Esophagus mucosa (tissue), 1 donor: ENCODE measurements around the gene EMCN. TPM values are rescaled to one million over a fixed set of nuclear protein-coding genes. Genes with fewer than 3 reads are reported as not detected.
"Not testable (repeated sequence)": the region's sequence is repeated elsewhere in the genome, so short reads cannot be mapped to it uniquely, and the experiment has no call there.

ENCODE experiments used
- ATAC-seq: fragments of 200-7000 bp; cut with Tn5 transposase; one replicate; pipeline ENCODE4 v1.9.1; 2020
- total RNA-seq: library from RNA; stranded (reverse); gene quantifications from one replicate; pipeline ENCODE4 v1.2.4, GENCODE V29; 2023
- donor health status: DM: yes; HTN: yes; CAD: no.

Gene EMCN
- total RNA-seq, 1 donor from 2014 or later, result 4.7 TPM

- ATAC-seq, result no peak
Measured at GRCh38 chr4:100489305-100489704, 28.5 kb downstream of the EMCN start.

GRCh38 chr4:100486496-100486895 lies 31.3 kb downstream of the EMCN start:
- no peak for ATAC-seq

- ATAC-seq, result no peak
Measured at GRCh38 chr4:100483796-100484195, 34.0 kb downstream of the EMCN start.

- ATAC-seq, result no peak
Measured at GRCh38 chr4:100479971-100480370, 37.9 kb downstream of the EMCN start.

- no peak for ATAC-seq
Measured at GRCh38 chr4:100469555-100469954, 48.3 kb downstream of the EMCN start.

- no peak for ATAC-seq
Measured at GRCh38 chr4:100466501-100466900, 51.3 kb downstream of the EMCN start.

GRCh38 chr4:100461807-100462605 lies 55.8 kb downstream of the EMCN start:
- peak; percentile 80 for ATAC-seq

GRCh38 chr4:100450449-100450848 lies 67.4 kb downstream of the EMCN start:
- no peak for ATAC-seq

GRCh38 chr4:100431416-100431815 lies 86.4 kb downstream of the EMCN start:
- no peak for ATAC-seq

- no peak for ATAC-seq
Measured at GRCh38 chr4:100430451-100430850, 87.4 kb downstream of the EMCN start.

- no peak for ATAC-seq
Measured at GRCh38 chr4:100429616-100430015, 88.2 kb downstream of the EMCN start.

- ATAC-seq, result peak; percentile 99
Measured at GRCh38 chr4:100428051-100428450, 89.8 kb downstream of the EMCN start.

GRCh38 chr4:100424376-100424775 lies 93.4 kb downstream of the EMCN start:
- ATAC-seq, result no peak

- ATAC-seq, result no peak
Measured at GRCh38 chr4:100422894-100423293, 94.9 kb downstream of the EMCN start.

GRCh38 chr4:100421361-100421978 lies 96.4 kb downstream of the EMCN start:
- peak; percentile 31 for ATAC-seq

GRCh38 chr4:100420571-100420970 lies 97.3 kb downstream of the EMCN start:
- ATAC-seq, result no peak

GRCh38 chr4:100417565-100417964 lies 100.3 kb downstream of the EMCN start:
- ATAC-seq, result no peak

- no peak for ATAC-seq
Measured at GRCh38 chr4:100414016-100414790, 103.6 kb downstream of the EMCN start.

- ATAC-seq, result no peak
Measured at GRCh38 chr4:100391863-100392262, 126.0 kb downstream of the EMCN start.

- no peak for ATAC-seq
Measured at GRCh38 chr4:100391086-100391485, 126.7 kb downstream of the EMCN start.

- ATAC-seq, result no peak
Measured at GRCh38 chr4:100386270-100386669, 131.6 kb downstream of the EMCN start.

GRCh38 chr4:100380401-100380800 lies 137.4 kb downstream of the EMCN start:
- ATAC-seq, result not testable (repeated sequence)

GRCh38 chr4:100379583-100380105 lies 138.2 kb downstream of the EMCN start:
- peak; percentile 15 for ATAC-seq
